Measurements from ENCODE around the gene GEMIN8. TPM values are rescaled to one million over a fixed set of nuclear protein-coding genes. Genes with fewer than 3 reads are reported as not detected.

Gene GEMIN8
- total and polyA plus RNA-seq, 2 experiments from 2014 or later: 12.4 to 15.8 TPM

GRCh38 chrX:14013054-14013453 lies 16.6 kb downstream of the GEMIN8 start:
- Histone ChIP-seq H3K27ac (no peak overlapping the region), H3K36me3 (replicated peaks; ENCODE audit: insufficient read depth, low read depth) (no peaks in the 10 kb centered on the region), H3K79me2 (no peaks in the 10 kb centered on the region), H3K27me3 (no peaks in the 10 kb centered on the region), H3K4me3 (no peak overlapping the region), H3K9me3 (ENCODE audit: low read depth) (no peaks in the 10 kb centered on the region), H4K20me1 (ENCODE audit: insufficient read depth, poor library complexity, severe bottlenecking) (no peaks in the 10 kb centered on the region), H2AFZ (no peak overlapping the region), H3K4me2 (no peak overlapping the region), H3K4me1 (ENCODE audit: insufficient read depth) (no peaks in the 10 kb centered on the region), H3K9me2 (replicated peaks; ENCODE audit: insufficient read depth) (no peaks in the 10 kb centered on the region)
- WGBS (ENCODE audit: low lambda C conversion rate, missing lambda C conversion rate): 81% methylated on average over 4 of the region's 4 CpGs
- no peak for DNase-seq (ENCODE audit: low spot score)
- TF ChIP-seq EZH2phosphoT487 (IDR thresholded peaks at IDR 0.05; ENCODE audit: low read depth, severe bottlenecking, unreplicated experiment) (no peak), CTCF (IDR thresholded peaks at IDR 0.05; ENCODE audit: poor library complexity) (no peak), EZH2 (IDR thresholded peaks at IDR 0.05; ENCODE audit: borderline replicate concordance) (no peak)

GRCh38 chrX:14010566-14010965 lies 19.1 kb downstream of the GEMIN8 start:
- no peak overlapping the region for H3K4me3 ChIP-seq
- no peak overlapping the region for H3K4me2 ChIP-seq
- H3K9me2 ChIP-seq (replicated peaks; ENCODE audit: insufficient read depth): no peaks in the 10 kb centered on the region
- no peaks in the 10 kb centered on the region for H3K4me1 ChIP-seq (ENCODE audit: insufficient read depth)
- H3K27me3 ChIP-seq: no peaks in the 10 kb centered on the region
- no peaks in the 10 kb centered on the region for H3K36me3 ChIP-seq (replicated peaks; ENCODE audit: insufficient read depth, low read depth)
- 82% methylated on average over 3 of the region's 3 CpGs for WGBS (ENCODE audit: low lambda C conversion rate, missing lambda C conversion rate)
- no peaks in the 10 kb centered on the region for H3K9me3 ChIP-seq (ENCODE audit: low read depth)
- no peak for TF ChIP-seq EZH2phosphoT487 (IDR thresholded peaks at IDR 0.05; ENCODE audit: low read depth, severe bottlenecking, unreplicated experiment)
- no peak for TF ChIP-seq EZH2 (IDR thresholded peaks at IDR 0.05; ENCODE audit: borderline replicate concordance)
- no peak for TF ChIP-seq CTCF (IDR thresholded peaks at IDR 0.05; ENCODE audit: poor library complexity)
- no peaks in the 10 kb centered on the region for H4K20me1 ChIP-seq (ENCODE audit: insufficient read depth, poor library complexity, severe bottlenecking)
- H3K79me2 ChIP-seq: no peaks in the 10 kb centered on the region
- no peak overlapping the region for H2AFZ ChIP-seq
- H3K27ac ChIP-seq: no peak overlapping the region
- DNase-seq (ENCODE audit: low spot score): no peak

GRCh38 chrX:14006540-14006939 lies 23.2 kb downstream of the GEMIN8 start:
- no peaks in the 10 kb centered on the region for H3K27me3 ChIP-seq
- H3K36me3 ChIP-seq (replicated peaks; ENCODE audit: insufficient read depth, low read depth): no peaks in the 10 kb centered on the region
- TF ChIP-seq CTCF (IDR thresholded peaks at IDR 0.05; ENCODE audit: poor library complexity) (no peak), EZH2phosphoT487 (IDR thresholded peaks at IDR 0.05; ENCODE audit: low read depth, severe bottlenecking, unreplicated experiment) (no peak), EZH2 (IDR thresholded peaks at IDR 0.05; ENCODE audit: borderline replicate concordance) (no peak)
- H3K9me2 ChIP-seq (replicated peaks; ENCODE audit: insufficient read depth): no peaks in the 10 kb centered on the region
- no peak overlapping the region for H3K27ac ChIP-seq
- no peaks in the 10 kb centered on the region for H3K79me2 ChIP-seq
- no peaks in the 10 kb centered on the region for H4K20me1 ChIP-seq (ENCODE audit: insufficient read depth, poor library complexity, severe bottlenecking)
- H2AFZ ChIP-seq: no peak overlapping the region
- 71% methylated on average over 10 of the region's 10 CpGs for WGBS (ENCODE audit: low lambda C conversion rate, missing lambda C conversion rate)
- no peaks in the 10 kb centered on the region for H3K9me3 ChIP-seq (ENCODE audit: low read depth)
- DNase-seq (ENCODE audit: low spot score): no peak
- no peak overlapping the region for H3K4me2 ChIP-seq
- H3K4me3 ChIP-seq: no peak overlapping the region
- no peaks in the 10 kb centered on the region for H3K4me1 ChIP-seq (ENCODE audit: insufficient read depth)

All from hepatocyte (in vitro differentiated cells).